HG03460 (cell line): Measurements from ENCODE around the gene TCEA2.

Experiments
- ATAC-seq: cut with Tn5 transposase; IDR thresholded peaks from one replicate; pipeline ENCODE4 v1.9.1; 2021; ENCODE audit not compliant: unreplicated experiment

Gene TCEA2

GRCh38 chr20:64035066-64035932, 27.7 kb upstream of the TCEA2 start:
- ATAC-seq, result no peak

- ATAC-seq, result no peak
These were observed 27.1 kb upstream of the TCEA2 start, which contains the start of gene C20orf204 for GRCh38 chr20:64035933-64036345. Gene C20orf204 (plus strand): TSS chr20:64036182. CDS start chr20:64036324, 142 bp downstream.

- no peak for ATAC-seq
These were observed 26.4 kb upstream of the TCEA2 start for GRCh38 chr20:64036346-64037198.

DNA sequence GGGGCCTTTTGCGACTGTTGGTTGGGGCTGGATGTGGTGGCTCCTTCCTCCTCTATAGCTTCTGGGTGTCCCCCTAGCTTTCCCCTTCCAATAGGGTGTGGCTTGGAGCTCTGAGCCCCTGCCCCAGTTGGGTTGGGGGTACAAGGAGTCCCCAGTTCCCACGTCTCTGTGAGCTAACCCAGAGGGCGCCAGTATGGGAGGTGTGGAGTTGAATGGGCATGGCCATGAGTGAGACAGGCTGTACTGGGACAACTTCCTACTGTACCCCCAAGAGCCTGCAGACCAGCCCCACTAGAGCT, 25.9 kb upstream of the TCEA2 start:
- ATAC-seq, result no peak

GRCh38 chr20:64037498-64038213, 25.3 kb upstream of the TCEA2 start:
- no peak for ATAC-seq

DNA sequence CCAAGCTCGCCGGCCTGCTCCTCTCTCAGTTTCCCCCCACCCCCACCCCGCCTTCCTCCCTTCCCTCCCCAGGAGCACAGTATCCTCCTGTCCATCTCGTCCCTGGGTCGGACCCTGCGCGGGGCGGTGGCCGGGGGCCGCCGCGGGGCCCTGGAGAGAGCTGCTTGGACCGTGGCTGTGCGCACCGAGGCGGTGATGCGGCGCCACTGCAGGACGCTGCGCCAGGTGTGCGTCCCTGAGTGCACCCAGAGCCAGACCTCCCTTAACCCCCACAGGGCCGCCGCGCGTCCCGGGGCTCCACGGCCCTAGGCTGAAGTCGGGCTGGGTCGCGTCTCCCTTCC, 24.8 kb upstream of the TCEA2 start:
- peak; percentile 26 for ATAC-seq

- ATAC-seq, result peak; percentile 44
These were observed 24.3 kb upstream of the TCEA2 start for GRCh38 chr20:64038565-64039292.

DNA sequence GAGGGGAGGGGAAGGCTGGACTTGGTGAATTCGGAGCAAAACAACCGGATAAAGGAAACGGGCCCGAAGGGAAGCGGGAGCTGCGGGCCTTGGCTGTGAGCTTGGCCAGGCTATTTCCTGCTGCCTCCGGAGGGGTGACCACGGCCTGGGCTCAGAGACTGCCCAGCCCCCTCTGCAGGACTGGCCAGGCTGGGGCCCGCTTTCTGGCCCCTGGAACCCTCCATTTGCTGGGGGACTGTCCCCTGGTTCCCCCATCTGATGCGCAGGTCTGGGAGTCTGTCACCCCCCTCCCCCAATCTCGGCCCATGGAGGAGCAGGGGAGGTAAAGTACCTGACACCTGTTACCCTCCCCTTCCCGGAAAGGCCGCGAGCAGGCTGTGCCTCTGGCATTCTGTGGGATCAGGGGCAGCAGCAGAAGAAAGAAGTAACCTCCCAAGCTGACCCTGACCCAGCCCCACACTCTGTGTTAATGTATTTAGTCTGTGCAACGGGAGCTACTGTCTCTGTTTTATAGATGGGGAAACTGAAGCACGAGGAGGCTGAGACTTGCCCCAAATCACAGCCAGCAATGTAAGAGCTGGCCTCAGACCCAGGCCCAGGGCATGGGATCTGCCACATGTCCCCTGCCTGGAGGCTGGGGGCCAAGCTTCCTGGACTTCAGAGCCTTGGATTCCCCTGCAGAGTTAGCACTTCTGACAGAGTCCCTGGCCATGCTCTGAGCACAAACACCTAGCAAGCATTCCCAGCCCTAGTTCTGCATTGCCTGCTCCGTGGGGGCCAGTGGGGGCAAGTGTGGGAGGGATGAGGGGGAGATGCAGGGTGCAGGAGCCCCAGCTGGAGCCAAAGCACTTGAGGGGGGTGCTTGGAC, 23.5 kb upstream of the TCEA2 start:
- no peak for ATAC-seq

DNA sequence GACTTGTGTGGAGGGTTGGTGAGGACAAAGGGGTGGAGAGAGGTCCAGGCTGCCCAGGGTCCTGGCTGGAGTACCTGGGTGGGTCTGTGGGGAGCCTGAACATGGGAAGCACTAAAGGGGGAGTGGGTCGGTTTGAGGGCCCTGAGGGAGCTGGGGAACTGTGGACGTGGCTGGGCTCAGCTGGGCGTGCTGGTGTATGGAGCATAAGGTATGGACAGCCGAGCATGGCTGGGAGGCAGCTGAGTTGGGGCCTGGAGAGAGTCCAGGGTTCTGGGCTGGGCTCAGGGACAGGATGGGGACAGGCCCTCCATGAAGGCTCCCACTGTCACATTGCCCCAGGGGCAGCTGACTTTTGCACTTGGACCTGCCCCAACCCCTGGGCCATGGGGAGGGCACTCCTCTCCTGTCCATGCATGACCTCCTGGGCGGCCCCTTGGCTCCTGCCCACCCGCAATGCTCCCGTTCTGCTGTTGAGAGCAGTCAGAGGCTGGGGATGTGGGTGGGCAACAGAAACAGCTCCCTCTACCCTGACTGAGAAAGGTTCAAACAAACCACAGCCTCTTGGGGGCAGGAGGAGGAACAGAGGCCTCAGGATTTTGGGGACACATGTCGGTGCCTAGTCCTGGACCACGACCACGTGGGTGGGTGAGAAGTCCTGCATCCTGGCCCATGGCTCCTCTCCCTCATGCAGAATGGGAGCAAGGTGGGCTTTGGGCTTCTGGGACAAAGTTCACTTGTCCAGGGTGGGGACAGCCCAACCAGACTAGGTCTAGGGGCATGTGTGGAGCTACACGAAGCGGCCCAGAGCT, 22.6 kb upstream of the TCEA2 start:
- ATAC-seq, result no peak

GRCh38 chr20:64041040-64041780, 21.8 kb upstream of the TCEA2 start:
- no peak for ATAC-seq

DNA sequence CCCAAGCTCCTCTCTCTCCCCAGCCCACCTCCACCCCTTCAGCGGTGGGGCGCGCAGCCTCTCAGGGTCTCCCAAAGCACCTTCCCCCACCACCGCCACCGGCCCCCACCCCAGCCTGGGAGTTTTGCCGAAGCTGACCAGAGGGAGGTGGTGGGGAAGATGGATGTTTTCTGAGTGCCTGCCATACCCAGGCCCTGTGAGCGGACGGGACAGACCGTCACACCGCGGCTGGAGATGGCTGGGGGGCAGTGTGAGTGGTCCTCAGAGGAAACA, 21.3 kb upstream of the TCEA2 start:
- ATAC-seq, result no peak

DNA sequence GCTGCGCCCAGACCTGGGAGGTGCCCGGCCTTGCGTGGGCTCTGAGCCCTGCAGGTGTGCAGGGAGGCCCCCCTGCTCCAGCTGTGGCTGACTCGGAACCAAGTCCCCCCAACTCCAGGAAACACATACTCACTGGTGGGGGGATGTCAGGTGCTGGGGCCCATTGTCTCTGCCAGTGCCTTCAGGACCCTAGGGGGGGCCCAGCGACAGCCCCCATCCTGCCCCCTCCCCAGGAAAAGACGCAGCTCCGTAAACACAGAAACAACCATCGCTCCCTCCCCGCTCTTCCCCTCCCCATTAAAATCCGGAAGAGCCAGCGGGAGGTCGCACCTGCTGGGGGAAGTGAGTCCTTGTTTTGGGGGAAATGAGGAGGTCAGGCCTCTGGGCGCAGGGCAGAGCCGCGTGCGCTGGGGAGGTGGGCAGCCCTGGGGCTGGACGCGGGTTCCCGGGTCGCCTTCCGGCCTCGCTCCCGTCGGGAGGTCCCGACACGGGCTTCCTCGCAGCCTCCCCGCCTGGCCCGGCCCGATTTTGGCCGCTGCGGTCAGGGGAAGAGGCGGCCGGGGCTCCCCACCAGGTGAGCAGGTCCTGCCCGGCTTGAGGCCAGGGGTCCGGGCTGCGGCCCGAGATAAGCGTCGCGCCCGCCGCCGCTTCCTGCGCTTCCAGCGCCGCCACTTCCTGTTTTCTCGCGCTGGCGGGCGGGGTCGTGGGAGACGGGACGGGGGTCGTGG, 20.8 kb upstream of the TCEA2 start:
- no peak for ATAC-seq

DNA sequence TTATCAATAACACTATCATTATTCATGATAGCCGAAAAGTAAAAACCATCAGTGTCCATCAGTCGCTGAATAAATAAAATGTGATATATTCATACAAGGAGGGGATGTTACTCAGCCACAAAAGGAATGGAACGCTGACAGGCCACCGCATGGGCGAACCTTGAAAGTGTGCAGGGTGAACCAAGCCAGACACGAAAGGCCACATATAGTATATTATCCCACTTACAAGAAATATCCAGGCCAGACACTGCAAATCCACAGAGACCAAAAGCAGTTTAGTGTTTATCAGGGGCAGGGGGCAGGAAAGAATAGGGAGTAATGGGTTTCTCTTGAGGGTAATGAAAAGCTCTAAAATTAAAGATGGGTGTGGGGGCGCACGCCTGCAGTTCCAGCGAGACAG, 19.2 kb upstream of the TCEA2 start:
- no peak for ATAC-seq

DNA sequence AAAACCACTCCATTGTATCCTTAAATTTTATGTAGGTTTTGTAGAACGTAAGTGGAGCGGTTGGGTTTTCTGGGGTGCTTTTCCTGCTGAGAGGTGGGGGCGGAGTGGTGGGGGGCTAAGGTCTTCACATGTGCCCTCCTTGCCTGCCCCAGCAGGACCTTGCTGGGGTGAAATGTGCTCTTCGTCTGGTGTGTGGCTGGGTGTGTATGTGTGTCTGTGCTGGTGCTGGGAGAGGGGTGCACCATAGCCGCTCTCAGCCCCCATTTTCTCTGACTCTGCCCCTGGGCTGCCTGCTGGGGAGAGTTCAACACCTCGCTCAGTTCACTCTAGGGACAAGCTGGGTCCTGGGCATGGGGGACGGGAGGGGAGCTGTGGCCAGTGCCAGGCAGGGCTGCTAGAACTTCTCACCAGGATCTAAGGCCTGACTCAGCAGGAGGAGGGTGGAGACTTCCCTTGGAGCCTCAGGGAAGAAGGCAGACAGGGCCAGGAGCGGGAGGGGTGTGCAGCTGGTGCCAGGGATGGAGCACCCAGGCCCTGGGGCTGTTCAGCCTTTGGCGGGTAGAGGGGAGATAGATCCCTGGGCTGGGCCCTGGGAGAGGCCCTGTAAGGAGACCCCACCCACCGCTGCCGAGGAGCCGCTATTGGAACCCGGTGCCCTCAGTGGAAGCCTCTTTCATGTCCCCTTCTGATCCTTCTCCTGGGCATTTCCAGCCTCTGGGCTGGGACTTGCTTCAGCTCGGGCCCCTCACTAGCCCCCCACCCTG, 18.3 kb upstream of the TCEA2 start:
- ATAC-seq, result no peak

GRCh38 chr20:64045346-64046011, 17.5 kb upstream of the TCEA2 start:
- ATAC-seq, result no peak

- ATAC-seq, result no peak
These were observed 16.0 kb upstream of the TCEA2 start for GRCh38 chr20:64047046-64047389.

GRCh38 chr20:64047968-64048401, 15.0 kb upstream of the TCEA2 start:
- ATAC-seq, result no peak
